ENCODE data around the gene ZMYND8.
A peak's percentile ranks its signal among the peaks of the same experiment; 100 is the strongest.

- TF ChIP-seq EZH2phosphoT487 (IDR thresholded peaks at IDR 0.05; ENCODE audit: borderline replicate concordance) (no peak), CTCF (IDR thresholded peaks at IDR 0.05 in 2 of 3, conservative IDR thresholded peaks at IDR 0.05 in 1 of 3; ENCODE audit: borderline replicate concordance in 1 of 3, insufficient read depth in 1 of 3, low read depth in 2 of 3, low read length in 2 of 3) (no peak), POLR2A (IDR thresholded peaks at IDR 0.05; ENCODE audit: borderline replicate concordance, extremely low read depth, insufficient read depth, insufficient read length) (no peak), SIN3A (IDR thresholded peaks at IDR 0.05; ENCODE audit: low read depth) (peak; percentile 61; the same call in 1 of the 2 replicates), EZH2 (IDR thresholded peaks at IDR 0.05) (no peak), ZFX (IDR thresholded peaks at IDR 0.05) (no peak), RAD21 (IDR thresholded peaks at IDR 0.05; ENCODE audit: low read depth) (no peak), EGR1 (IDR thresholded peaks at IDR 0.05; ENCODE audit: low read depth) (no peak), POLR2AphosphoS5 (IDR thresholded peaks at IDR 0.05; ENCODE audit: low read depth, low read length) (peak; percentile 65; the same call in 1 of the 2 replicates)
Measured at GRCh38 chr20:47330933-47331708, 25.4 kb downstream of the ZMYND8 start.

All from HCT116 (cell line).